Measurements from ENCODE around the gene CRYBG2.
"Not testable (repeated sequence)": the region's sequence is repeated elsewhere in the genome, so short reads cannot be mapped to it uniquely, and the experiment has no call there.

CRYBG2 gene

DNA sequence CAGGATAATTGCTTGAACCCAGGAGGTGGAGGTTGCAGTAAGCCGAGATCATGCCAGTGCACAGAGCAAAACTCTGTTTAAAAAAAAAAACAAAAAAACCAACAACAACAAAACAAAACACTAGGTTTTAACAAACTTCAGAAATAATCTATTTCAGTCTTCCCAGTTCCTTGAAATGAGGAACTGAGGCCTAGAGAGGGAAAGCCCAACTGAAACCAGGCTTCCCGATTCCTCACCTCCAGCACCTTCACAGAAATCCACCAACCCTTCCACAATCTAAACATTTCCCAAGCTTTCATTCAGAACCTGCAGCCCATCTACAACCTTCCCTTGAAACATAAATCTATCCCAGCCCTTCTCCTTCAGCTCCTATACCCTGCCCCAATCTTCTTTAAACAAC is 36.8 kb downstream of the CRYBG2 start:
- no peak overlapping the region for H2AFZ ChIP-seq
- H3K79me2 ChIP-seq, result no peaks in the 10 kb centered on the region
- no peak overlapping the region for H3K4me2 ChIP-seq (ENCODE audit: low read length)
- H3K27me3 ChIP-seq (ENCODE audit: control insufficient read depth, insufficient read depth, low read length), result no peaks in the 10 kb centered on the region
- TF ChIP-seq, protein P1, sequence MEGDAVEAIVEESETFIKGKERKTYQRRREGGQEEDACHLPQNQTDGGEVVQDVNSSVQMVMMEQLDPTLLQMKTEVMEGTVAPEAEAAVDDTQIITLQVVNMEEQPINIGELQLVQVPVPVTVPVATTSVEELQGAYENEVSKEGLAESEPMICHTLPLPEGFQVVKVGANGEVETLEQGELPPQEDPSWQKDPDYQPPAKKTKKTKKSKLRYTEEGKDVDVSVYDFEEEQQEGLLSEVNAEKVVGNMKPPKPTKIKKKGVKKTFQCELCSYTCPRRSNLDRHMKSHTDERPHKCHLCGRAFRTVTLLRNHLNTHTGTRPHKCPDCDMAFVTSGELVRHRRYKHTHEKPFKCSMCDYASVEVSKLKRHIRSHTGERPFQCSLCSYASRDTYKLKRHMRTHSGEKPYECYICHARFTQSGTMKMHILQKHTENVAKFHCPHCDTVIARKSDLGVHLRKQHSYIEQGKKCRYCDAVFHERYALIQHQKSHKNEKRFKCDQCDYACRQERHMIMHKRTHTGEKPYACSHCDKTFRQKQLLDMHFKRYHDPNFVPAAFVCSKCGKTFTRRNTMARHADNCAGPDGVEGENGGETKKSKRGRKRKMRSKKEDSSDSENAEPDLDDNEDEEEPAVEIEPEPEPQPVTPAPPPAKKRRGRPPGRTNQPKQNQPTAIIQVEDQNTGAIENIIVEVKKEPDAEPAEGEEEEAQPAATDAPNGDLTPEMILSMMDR (IDR thresholded peaks at IDR 0.05), result no peak
- no peak overlapping the region for H3K27ac ChIP-seq
- no peak overlapping the region for H3K4me3 ChIP-seq (ENCODE audit: low read depth, low read length)
- no peaks in the 10 kb centered on the region for H3K36me3 ChIP-seq (ENCODE audit: control insufficient read depth, insufficient read depth, low read length)
- H3K9me3 ChIP-seq (ENCODE audit: control insufficient read depth, low read length), result no peaks in the 10 kb centered on the region
- no peaks in the 10 kb centered on the region for H3K4me1 ChIP-seq
- H3K9ac ChIP-seq, result no peak overlapping the region

DNA sequence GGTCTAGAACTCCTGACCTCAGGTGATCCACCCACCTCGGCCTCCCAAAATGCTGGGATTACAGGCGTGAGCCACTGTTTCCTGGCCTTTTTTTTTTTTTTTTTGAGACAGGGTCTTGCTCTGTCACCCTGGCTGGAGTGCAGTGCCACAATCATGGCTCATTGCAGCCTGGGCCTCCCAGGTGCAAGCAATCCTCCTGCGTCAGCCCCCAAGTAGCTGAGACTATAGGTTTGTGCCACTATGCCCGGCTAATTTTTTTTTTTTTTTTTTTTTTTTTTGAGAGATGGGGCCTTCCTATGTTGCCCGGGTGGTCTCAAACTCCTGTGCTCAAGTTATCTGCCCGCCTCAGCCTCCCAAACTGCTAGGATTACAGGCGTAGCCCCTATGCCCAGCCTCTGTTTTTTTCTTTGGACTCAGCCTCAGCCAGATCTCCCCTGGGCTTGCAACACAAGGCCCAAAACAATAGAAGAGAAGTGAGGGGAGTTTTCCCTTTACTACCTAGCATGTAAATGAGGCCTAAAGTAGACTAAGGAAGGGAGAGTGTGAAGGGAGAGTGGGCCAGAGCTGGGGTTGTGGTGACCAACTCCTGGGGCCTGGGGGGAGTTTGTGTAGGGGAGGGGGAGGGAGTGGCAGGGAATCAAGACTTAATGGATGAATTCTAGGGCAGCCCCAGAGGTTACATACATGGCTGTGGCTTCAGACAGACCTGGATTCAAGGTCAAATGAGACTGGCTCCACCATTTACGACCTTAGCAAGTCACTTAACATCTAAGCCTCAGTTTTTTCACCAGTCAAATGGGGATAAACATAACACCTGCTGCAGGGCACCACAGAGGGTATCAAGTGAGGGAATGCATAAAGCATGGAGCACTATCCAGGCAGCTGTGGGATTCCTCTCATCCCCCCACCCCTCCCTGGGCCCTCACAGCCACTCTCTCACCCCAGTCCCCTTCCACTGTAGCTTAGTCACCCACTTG is 37.8 kb downstream of the CRYBG2 start:
- TF ChIP-seq, protein P1 (IDR thresholded peaks at IDR 0.05), result no peak
- no peak overlapping the region for H3K4me2 ChIP-seq (ENCODE audit: low read length)
- no peaks in the 10 kb centered on the region for H3K27me3 ChIP-seq (ENCODE audit: control insufficient read depth, insufficient read depth, low read length)
- H3K27ac ChIP-seq, result no peak overlapping the region
- H3K79me2 ChIP-seq, result no peaks in the 10 kb centered on the region
- no peaks in the 10 kb centered on the region for H3K4me1 ChIP-seq
- no peaks in the 10 kb centered on the region for H3K9me3 ChIP-seq (ENCODE audit: control insufficient read depth, low read length)
- no peak overlapping the region for H3K9ac ChIP-seq
- H2AFZ ChIP-seq, result no peak overlapping the region
- H3K36me3 ChIP-seq (ENCODE audit: control insufficient read depth, insufficient read depth, low read length), result no peaks in the 10 kb centered on the region
- H3K4me3 ChIP-seq (ENCODE audit: low read depth, low read length), result no peak overlapping the region

DNA sequence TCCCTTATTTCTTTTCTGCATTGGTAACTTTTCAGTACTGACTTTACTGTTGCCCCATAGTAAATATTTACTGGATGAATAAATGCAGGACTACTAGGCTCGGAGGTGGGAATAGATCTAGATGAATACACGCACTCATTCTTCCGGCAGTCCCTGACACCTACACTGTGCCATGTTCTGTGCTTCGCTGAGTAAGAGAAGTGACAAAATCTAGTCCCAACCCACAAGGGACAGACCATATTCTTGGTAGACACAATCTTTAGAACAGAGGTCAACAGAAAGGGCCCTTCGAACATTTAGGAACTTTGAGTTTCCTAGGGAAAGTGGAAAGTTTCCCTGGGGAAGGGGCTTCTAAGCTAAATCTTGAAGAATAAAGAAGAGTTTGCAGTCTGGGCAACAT is 39.4 kb downstream of the CRYBG2 start:
- no peaks in the 10 kb centered on the region for H3K9me3 ChIP-seq (ENCODE audit: control insufficient read depth, low read length)
- no peak overlapping the region for H3K4me3 ChIP-seq (ENCODE audit: low read depth, low read length)
- H3K4me1 ChIP-seq, result no peaks in the 10 kb centered on the region
- TF ChIP-seq, protein P1 (IDR thresholded peaks at IDR 0.05), result no peak
- no peak overlapping the region for H3K4me2 ChIP-seq (ENCODE audit: low read length)
- no peak overlapping the region for H3K9ac ChIP-seq
- H3K27me3 ChIP-seq (ENCODE audit: control insufficient read depth, insufficient read depth, low read length), result no peaks in the 10 kb centered on the region
- no peak overlapping the region for H2AFZ ChIP-seq
- H3K27ac ChIP-seq, result no peak overlapping the region
- H3K79me2 ChIP-seq, result no peaks in the 10 kb centered on the region
- H3K36me3 ChIP-seq (ENCODE audit: control insufficient read depth, insufficient read depth, low read length), result no peaks in the 10 kb centered on the region

DNA sequence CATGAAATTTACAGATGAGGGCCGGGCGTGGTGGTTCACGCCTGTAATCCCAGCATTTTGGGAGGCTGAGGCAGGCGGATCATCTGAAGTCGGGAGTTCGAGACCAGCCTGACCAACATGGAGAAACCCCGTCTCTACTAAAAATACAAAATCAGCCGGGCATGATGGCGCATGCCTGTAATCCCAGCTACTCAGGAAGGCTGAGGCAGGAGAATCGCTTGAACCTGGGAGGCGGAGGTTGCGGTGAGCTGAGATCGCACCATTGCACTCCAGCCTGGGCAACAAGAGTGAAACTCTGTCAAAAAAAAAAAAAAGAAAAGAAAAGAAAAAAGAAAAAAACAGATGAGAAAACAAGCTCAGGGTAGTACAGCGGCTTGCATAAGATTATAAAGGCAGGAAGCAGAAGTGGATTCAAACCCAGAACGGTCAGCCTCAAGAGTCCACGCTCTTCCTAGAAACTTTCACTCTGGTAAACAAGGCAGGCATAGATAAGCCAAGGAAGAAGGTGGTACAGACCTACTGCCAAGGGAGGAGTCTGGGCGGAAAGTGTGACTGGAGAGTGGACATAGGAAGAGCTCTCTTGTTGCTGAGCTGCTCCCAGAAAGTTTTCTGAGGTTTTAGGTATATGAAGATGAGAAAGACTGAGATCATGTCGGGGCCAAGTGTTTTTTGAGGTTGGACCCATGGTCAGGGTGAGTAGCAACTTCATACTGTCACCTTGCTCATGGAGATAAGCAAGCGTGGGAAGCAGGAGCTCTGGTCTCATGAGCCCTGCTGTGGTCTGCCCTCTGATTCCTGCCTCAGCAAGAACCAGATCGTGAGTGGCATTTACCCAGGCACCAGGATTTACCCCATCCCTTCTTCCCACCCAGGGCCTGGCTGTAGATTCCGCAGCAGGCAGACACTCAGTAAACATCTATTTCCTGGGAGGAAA is 45.7 kb downstream of the CRYBG2 start:
- H3K4me3 ChIP-seq (ENCODE audit: low read depth, low read length); H3K27ac ChIP-seq; H2AFZ ChIP-seq; H3K79me2 ChIP-seq; H3K27me3 ChIP-seq (ENCODE audit: control insufficient read depth, insufficient read depth, low read length); H3K4me2 ChIP-seq (ENCODE audit: low read length); H3K4me1 ChIP-seq; H3K9ac ChIP-seq; H3K9me3 ChIP-seq (ENCODE audit: control insufficient read depth, low read length); H3K36me3 ChIP-seq (ENCODE audit: control insufficient read depth, insufficient read depth, low read length): not testable (repeated sequence)

DNA sequence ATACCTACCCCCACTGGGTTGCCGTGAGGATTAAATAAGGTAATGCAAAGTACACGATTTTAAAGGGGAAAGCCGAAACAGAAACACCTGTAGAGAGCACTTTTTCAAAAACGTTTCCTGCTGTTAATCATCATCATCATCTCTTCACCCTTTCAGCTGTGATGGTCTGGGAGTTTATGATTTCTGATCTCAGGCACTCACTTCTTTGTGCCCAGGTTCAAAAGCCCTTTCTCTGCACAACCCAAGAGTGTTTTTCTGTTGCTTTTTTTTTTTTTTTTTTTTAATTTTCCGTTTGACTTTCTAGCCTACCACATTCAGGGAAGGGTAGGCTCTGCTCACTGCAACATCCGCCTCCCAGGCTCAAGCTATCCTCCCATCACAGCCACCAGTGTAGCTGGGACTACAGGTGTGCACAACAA is 46.6 kb downstream of the CRYBG2 start:
- Histone ChIP-seq H3K4me2 (ENCODE audit: low read length) (peak overlapping the region; percentile 76), H3K4me1 (peaks cover 3% of the 10 kb centered on the region), H3K27ac (no peak overlapping the region), H2AFZ (peak overlapping the region; percentile 90), H3K9me3 (ENCODE audit: control insufficient read depth, low read length) (no peaks in the 10 kb centered on the region), H3K4me3 (ENCODE audit: low read depth, low read length) (peak overlapping the region; percentile 59), H3K27me3 (ENCODE audit: control insufficient read depth, insufficient read depth, low read length) (no peaks in the 10 kb centered on the region), H3K79me2 (no peaks in the 10 kb centered on the region), H3K9ac (no peak overlapping the region), H3K36me3 (ENCODE audit: control insufficient read depth, insufficient read depth, low read length) (no peaks in the 10 kb centered on the region)
- TF ChIP-seq, protein P1 (IDR thresholded peaks at IDR 0.05), result no peak

Measured in parathyroid adenoma (tissue), 2 donors.